ENCODE data around the gene MYO1C.
"Not testable (repeated sequence)": the region's sequence is repeated elsewhere in the genome, so short reads cannot be mapped to it uniquely, and the experiment has no call there.

MYO1C gene

GRCh38 chr17:1529863-1530262 lies 37.4 kb upstream of the MYO1C start:
- no peak for TF ChIP-seq CTCF (conservative IDR thresholded peaks at IDR 0.05)
- peak overlapping the region; percentile 80 for H3K27ac ChIP-seq

- not testable (repeated sequence) for H3K27ac ChIP-seq
Observed at GRCh38 chr17:1526876-1527275, 34.4 kb upstream of the MYO1C start.

GRCh38 chr17:1522626-1523025 lies 30.1 kb upstream of the MYO1C start:
- no peak for TF ChIP-seq CTCF (conservative IDR thresholded peaks at IDR 0.05)
- no peak overlapping the region for H3K27ac ChIP-seq

GRCh38 chr17:1521086-1521640 lies 28.7 kb upstream of the MYO1C start:
- TF ChIP-seq CTCF (conservative IDR thresholded peaks at IDR 0.05): 0 out of 2 replicates have a peak, but pooled peaks have one; percentile 5

GRCh38 chr17:1519678-1520077 lies 27.2 kb upstream of the MYO1C start:
- H3K27ac ChIP-seq: peak overlapping the region; percentile 96; the same call in 1 of the 2 replicates
- no peak for TF ChIP-seq CTCF (conservative IDR thresholded peaks at IDR 0.05)

More at GRCh38 chr17:1521086-1521640, 28.7 kb upstream of the MYO1C start:
- H3K27ac ChIP-seq: no peak overlapping the region

GRCh38 chr17:1518410-1518809 lies 25.9 kb upstream of the MYO1C start:
- H3K27ac ChIP-seq: peak overlapping the region; percentile 96; the same call in 1 of the 2 replicates
- no peak for TF ChIP-seq CTCF (conservative IDR thresholded peaks at IDR 0.05)

GRCh38 chr17:1516388-1517161 lies 24.1 kb upstream of the MYO1C start, which contains the start of gene INPP5K:
TSS of gene INPP5K (minus strand) at chr17:1516612. CDS start at chr17:1516499, 113 bp downstream.
- peak within 1 kb of the TSS; percentile 96 for H3K27ac ChIP-seq

More at GRCh38 chr17:1516388-1517161, 24.1 kb upstream of the MYO1C start, which contains the start of gene INPP5K:
- TF ChIP-seq CTCF (conservative IDR thresholded peaks at IDR 0.05): no peak
